HepG2 (cell line): ENCODE measurements around the gene PPP1R9B. TPM values are rescaled to one million over a fixed set of nuclear protein-coding genes. Genes with fewer than 3 reads are reported as not detected.

Experiments used
- ATAD3A ChIP-seq: sonication (generic); formaldehyde crosslinking; IDR thresholded peaks from 2 replicates; pipeline ENCODE4 v1.4.0; 2020; ENCODE audit warnings: missing genetic modification reagents
- CENPT ChIP-seq: sonication (generic); formaldehyde crosslinking; IDR thresholded peaks from 2 replicates; pipeline ENCODE4 v1.8.0; 2022; ENCODE audit warnings: low read depth, mild to moderate bottlenecking, moderate library complexity, missing genetic modification reagents
- HDAC1 ChIP-seq: sonication (generic); formaldehyde crosslinking; IDR thresholded peaks from 2 replicates; pipeline ENCODE4 v1.5.1; 2020; ENCODE audit warnings: mild to moderate bottlenecking, missing genetic modification reagents
- HNRNPUL1 ChIP-seq: fragments of 200-400 bp; formaldehyde crosslinking; IDR thresholded peaks from 2 replicates; pipeline ENCODE4 v1.6.1; 2017; ENCODE audit warnings: low read depth, mild to moderate bottlenecking, low read length, moderate library complexity
- PHB2 ChIP-seq: fragments of 450-650 bp; IDR thresholded peaks from 2 replicates; pipeline ENCODE4 v1.6.1; 2018; ENCODE audit not compliant: partially characterized antibody
- RAD21 ChIP-seq: fragments of 450-650 bp; formaldehyde crosslinking; IDR thresholded peaks from 2 replicates; pipeline ENCODE4 v1.5.0; 2020; ENCODE audit warnings: mild to moderate bottlenecking
- SMAD1 ChIP-seq: sonication (generic); formaldehyde crosslinking; IDR thresholded peaks from 2 replicates; pipeline ENCODE4 v1.4.0; 2020; ENCODE audit warnings: missing genetic modification reagents, low read depth, mild to moderate bottlenecking, borderline replicate concordance
- TBX2 ChIP-seq: sonication (generic); formaldehyde crosslinking; IDR thresholded peaks from 2 replicates; pipeline ENCODE4 v1.5.0; 2020; ENCODE audit warnings: missing genetic modification reagents, mild to moderate bottlenecking, borderline replicate concordance
- ZFP36L2 ChIP-seq: sonication (generic); formaldehyde crosslinking; IDR thresholded peaks from 2 replicates; pipeline ENCODE4 v1.4.0; 2020; ENCODE audit warnings: missing genetic modification reagents
- ZNF550 ChIP-seq: sonication (generic); formaldehyde crosslinking; IDR thresholded peaks from 2 replicates; pipeline ENCODE4 v1.4.0; 2020; ENCODE audit warnings: mild to moderate bottlenecking, missing genetic modification reagents, borderline replicate concordance
- ZNF607 ChIP-seq: sonication (generic); formaldehyde crosslinking; IDR thresholded peaks from 2 replicates; pipeline ENCODE4 v1.5.1; 2020; ENCODE audit warnings: missing genetic modification reagents, mild to moderate bottlenecking, borderline replicate concordance
- ZNF7 ChIP-seq: IDR thresholded peaks from 2 replicates; pipeline ENCODE4 v1.6.1; 2016; ENCODE audit warnings: missing biosample characterization, missing genetic modification reagents
- ZNF747 ChIP-seq: sonication (generic); formaldehyde crosslinking; IDR thresholded peaks from 2 replicates; pipeline ENCODE4 v1.8.1; 2023; ENCODE audit warnings: missing genetic modification reagents, mild to moderate bottlenecking, borderline replicate concordance
- ZNF749 ChIP-seq: sonication (generic); formaldehyde crosslinking; IDR thresholded peaks from 2 replicates; pipeline ENCODE4 v1.8.0; 2022; ENCODE audit warnings: mild to moderate bottlenecking, missing genetic modification reagents, moderate library complexity, borderline replicate concordance
- ZSCAN31 ChIP-seq: sonication (generic); formaldehyde crosslinking; IDR thresholded peaks from 2 replicates; pipeline ENCODE4 v1.5.0; 2020; ENCODE audit warnings: low read depth, mild to moderate bottlenecking, missing genetic modification reagents
- polyA plus RNA-seq, 8 experiments: library from polyadenylated mRNA; depleted of rRNA in 3 of 8; stranded (reverse) in 7 of 8; unstranded in 1 of 8; fragments of >200 nt; fragmentation: Illumina TruSeq in 4 of 8; extraction: Trizol in 4 of 8; gene quantifications; 2 replicates each; pipeline versions ENCODE4 v1.2.1 to v1.2.3, GENCODE V29; 2011 to 2016; ENCODE audit warnings: low read depth in 4 of 8, missing spikeins in 1 of 8, mixed read lengths in 1 of 8; ENCODE audit not compliant: insufficient read depth in 1 of 8
- total RNA-seq, 5 experiments: library from RNA; depleted of rRNA; stranded (reverse); fragments of >200 nt; fragmentation: Illumina TruSeq; extraction: Trizol; gene quantifications; 2 replicates each; pipeline ENCODE4 v1.2.3, GENCODE V29; 2016; ENCODE audit warnings: low read depth in 1 of 5
- TF ChIP-seq, protein P1 (sequence below): sonication (generic); formaldehyde crosslinking; IDR thresholded peaks from 2 replicates; pipeline ENCODE4 v1.4.0; 2020; ENCODE audit warnings: missing genetic modification reagents
- TF ChIP-seq, protein P2 (sequence below): sonication (generic); formaldehyde crosslinking; IDR thresholded peaks from 2 replicates; pipeline ENCODE4 v1.4.0; 2020; ENCODE audit warnings: mild to moderate bottlenecking, missing genetic modification reagents, borderline replicate concordance
- TF ChIP-seq, protein P3 (sequence below): sonication (generic); formaldehyde crosslinking; IDR thresholded peaks from 2 replicates; pipeline ENCODE4 v1.4.0; 2020; ENCODE audit warnings: low read depth, mild to moderate bottlenecking, missing genetic modification reagents
- TF ChIP-seq, protein P4 (sequence below): IDR thresholded peaks from 2 replicates; pipeline ENCODE4 v1.6.1; 2016

The PPP1R9B gene
- total and polyA plus RNA-seq, 2 of the 13 experiments (the other 11 are each of a cell fraction or from before 2014, with no cell fraction given): 9.4 to 15.8 TPM

DNA sequence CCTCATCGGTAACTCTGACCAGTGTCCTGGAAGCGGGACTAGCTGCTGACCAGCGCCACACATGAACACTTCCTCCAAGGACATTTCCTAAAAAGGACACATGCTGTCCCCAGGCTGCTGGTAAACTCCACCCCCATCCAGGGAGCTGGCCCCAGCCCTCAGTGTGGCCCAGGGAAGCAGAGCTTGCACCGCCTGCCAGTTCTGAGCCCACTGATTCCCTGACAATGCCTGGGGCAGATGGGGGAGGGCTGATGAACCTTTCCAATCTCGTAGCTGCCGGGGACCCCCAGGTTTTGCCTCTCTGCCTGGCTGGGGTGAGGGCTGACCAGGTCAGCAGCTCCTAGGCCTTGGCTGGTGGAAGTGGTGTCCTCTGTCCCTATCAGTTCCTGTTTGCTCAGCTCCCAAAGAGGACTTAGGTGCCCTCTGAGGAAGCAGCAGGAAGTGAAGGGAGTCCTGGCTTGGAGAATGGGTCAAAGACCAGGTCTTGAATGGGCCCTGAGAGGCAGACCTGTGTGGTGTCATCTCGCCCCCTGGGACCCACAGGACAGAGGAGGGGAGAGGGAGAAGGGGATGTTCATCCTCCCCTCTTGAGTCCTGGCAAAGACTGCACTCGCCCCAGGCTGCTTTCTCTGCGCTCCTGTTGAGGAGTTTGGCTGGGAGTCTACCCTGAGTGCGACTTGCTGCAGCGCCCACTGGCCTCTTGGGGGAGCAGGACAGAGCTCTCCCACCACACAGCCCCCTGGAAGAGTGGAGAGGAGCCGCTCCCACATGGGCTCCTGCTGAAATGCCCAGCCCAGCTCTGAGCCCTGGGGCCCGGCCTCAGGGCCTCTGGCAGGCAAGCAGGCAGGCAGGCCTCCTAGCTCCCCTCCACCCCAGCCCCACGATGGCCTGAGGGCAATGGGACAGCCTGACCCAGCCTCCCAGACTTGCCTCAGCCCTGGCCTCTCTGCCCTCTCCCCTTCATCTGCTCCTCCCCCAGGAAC, 38.5 kb downstream of the PPP1R9B start (continued):
- no peak for TF ChIP-seq RAD21 (CRISPR knock-in tag)
- no peak for TF ChIP-seq ZNF7 (CRISPR knock-in tag)
- no peak for TF ChIP-seq PHB2
- TF ChIP-seq ZFP36L2 (CRISPR knock-in tag): no peak
- peak; percentile 43; the same call in 1 of the 2 replicates for TF ChIP-seq HDAC1 (CRISPR knock-in tag)
- no peak for TF ChIP-seq ZNF607 (CRISPR knock-in tag)
- no peak for TF ChIP-seq ZNF550 (CRISPR knock-in tag)
- no peak for TF ChIP-seq HNRNPUL1
- no peak for TF ChIP-seq SMAD1
- TF ChIP-seq CENPT (CRISPR knock-in tag): no peak
- TF ChIP-seq, protein P1, sequence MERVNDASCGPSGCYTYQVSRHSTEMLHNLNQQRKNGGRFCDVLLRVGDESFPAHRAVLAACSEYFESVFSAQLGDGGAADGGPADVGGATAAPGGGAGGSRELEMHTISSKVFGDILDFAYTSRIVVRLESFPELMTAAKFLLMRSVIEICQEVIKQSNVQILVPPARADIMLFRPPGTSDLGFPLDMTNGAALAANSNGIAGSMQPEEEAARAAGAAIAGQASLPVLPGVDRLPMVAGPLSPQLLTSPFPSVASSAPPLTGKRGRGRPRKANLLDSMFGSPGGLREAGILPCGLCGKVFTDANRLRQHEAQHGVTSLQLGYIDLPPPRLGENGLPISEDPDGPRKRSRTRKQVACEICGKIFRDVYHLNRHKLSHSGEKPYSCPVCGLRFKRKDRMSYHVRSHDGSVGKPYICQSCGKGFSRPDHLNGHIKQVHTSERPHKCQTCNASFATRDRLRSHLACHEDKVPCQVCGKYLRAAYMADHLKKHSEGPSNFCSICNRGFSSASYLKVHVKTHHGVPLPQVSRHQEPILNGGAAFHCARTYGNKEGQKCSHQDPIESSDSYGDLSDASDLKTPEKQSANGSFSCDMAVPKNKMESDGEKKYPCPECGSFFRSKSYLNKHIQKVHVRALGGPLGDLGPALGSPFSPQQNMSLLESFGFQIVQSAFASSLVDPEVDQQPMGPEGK: peak; percentile 38; the same call in 1 of the 2 replicates
- no peak for TF ChIP-seq ZNF749 (CRISPR knock-in tag)
- peak; percentile 56; the same call in 1 of the 2 replicates for TF ChIP-seq TBX2 (CRISPR knock-in tag)
- peak; percentile 44; the same call in 1 of the 2 replicates for TF ChIP-seq ZSCAN31 (CRISPR knock-in tag)
- TF ChIP-seq ATAD3A (CRISPR knock-in tag): no peak
- TF ChIP-seq, protein P2, sequence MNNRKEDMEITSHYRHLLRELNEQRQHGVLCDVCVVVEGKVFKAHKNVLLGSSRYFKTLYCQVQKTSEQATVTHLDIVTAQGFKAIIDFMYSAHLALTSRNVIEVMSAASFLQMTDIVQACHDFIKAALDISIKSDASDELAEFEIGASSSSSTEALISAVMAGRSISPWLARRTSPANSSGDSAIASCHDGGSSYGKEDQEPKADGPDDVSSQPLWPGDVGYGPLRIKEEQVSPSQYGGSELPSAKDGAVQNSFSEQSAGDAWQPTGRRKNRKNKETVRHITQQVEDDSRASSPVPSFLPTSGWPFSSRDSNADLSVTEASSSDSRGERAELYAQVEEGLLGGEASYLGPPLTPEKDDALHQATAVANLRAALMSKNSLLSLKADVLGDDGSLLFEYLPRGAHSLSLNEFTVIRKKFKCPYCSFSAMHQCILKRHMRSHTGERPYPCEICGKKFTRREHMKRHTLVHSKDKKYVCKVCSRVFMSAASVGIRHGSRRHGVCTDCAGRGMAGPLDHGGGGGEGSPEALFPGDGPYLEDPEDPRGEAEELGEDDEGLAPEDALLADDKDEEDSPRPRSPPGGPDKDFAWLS (CRISPR knock-in tag): 0 out of 2 replicates have a peak, but pooled peaks have one; percentile 64
- TF ChIP-seq, protein P3, sequence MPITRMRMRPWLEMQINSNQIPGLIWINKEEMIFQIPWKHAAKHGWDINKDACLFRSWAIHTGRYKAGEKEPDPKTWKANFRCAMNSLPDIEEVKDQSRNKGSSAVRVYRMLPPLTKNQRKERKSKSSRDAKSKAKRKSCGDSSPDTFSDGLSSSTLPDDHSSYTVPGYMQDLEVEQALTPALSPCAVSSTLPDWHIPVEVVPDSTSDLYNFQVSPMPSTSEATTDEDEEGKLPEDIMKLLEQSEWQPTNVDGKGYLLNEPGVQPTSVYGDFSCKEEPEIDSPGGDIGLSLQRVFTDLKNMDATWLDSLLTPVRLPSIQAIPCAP (CRISPR knock-in tag): no peak
- peak; percentile 86; the same call in 1 of the 2 replicates for TF ChIP-seq ZNF747 (CRISPR knock-in tag)
- TF ChIP-seq, protein P4, sequence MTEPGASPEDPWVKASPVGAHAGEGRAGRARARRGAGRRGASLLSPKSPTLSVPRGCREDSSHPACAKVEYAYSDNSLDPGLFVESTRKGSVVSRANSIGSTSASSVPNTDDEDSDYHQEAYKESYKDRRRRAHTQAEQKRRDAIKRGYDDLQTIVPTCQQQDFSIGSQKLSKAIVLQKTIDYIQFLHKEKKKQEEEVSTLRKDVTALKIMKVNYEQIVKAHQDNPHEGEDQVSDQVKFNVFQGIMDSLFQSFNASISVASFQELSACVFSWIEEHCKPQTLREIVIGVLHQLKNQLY (CRISPR knock-in tag): no peak
